Measurements from ENCODE around the gene LRP1. TPM values are rescaled to one million over a fixed set of nuclear protein-coding genes. Genes with fewer than 3 reads are reported as not detected.
A peak's percentile ranks its signal among the peaks of the same experiment; 100 is the strongest.

Gene LRP1
- total RNA-seq, 1 experiment from 2014 or later, result 12.4 TPM

GRCh38 chr12:57096748-57097553 is 31.3 kb upstream of the LRP1 start:
- H3K4me1 Mint-ChIP-seq (ENCODE audit: low read depth, unreplicated experiment), result peaks cover 35% of the 10 kb centered on the region
- no peaks in the 10 kb centered on the region for H3K9me3 Mint-ChIP-seq (ENCODE audit: low read depth, unreplicated experiment)
- CTCF ChIA-PET, result interaction anchor here (1.2 to 2.8 kb wide), 2 partner anchors 15 to 28 kb away, joined by 4 to 8 read pairs; partner anchors contain the start of gene STAT6
- no peak for TF ChIP-seq CTCF (IDR thresholded peaks at IDR 0.05; ENCODE audit: unreplicated experiment)
- no peaks in the 10 kb centered on the region for H3K27me3 Mint-ChIP-seq (ENCODE audit: unreplicated experiment)
- intact Hi-C loops (cut with micrococcal nuclease; ENCODE audit: unreplicated experiment), result no loop called here
- H3K36me3 Mint-ChIP-seq (ENCODE audit: insufficient read depth, unreplicated experiment), result peaks cover 91% of the 10 kb centered on the region
- no peak for DNase-seq
- no peak overlapping the region for H3K27ac Mint-ChIP-seq (ENCODE audit: unreplicated experiment)
- no TSS peak for BruUV-seq (replicated peaks)
- no peak overlapping the region for H3K4me3 Mint-ChIP-seq (ENCODE audit: low read depth, unreplicated experiment)

GRCh38 chr12:57097554-57097835 is 30.8 kb upstream of the LRP1 start:
- intact Hi-C loops (cut with micrococcal nuclease; ENCODE audit: unreplicated experiment), result no loop called here
- Mint-ChIP-seq H3K4me1 (ENCODE audit: low read depth, unreplicated experiment) (peaks cover 38% of the 10 kb centered on the region), H3K9me3 (ENCODE audit: low read depth, unreplicated experiment) (no peaks in the 10 kb centered on the region), H3K4me3 (ENCODE audit: low read depth, unreplicated experiment) (no peak overlapping the region), H3K36me3 (ENCODE audit: insufficient read depth, unreplicated experiment) (peaks cover 91% of the 10 kb centered on the region), H3K27me3 (ENCODE audit: unreplicated experiment) (no peaks in the 10 kb centered on the region), H3K27ac (ENCODE audit: unreplicated experiment) (no peak overlapping the region)
- no TSS peak for BruUV-seq (replicated peaks)
- CTCF ChIA-PET, result interaction anchor here (2.8 kb wide), 1 partner anchor 14 kb away, joined by 8 read pairs; the partner anchor contains the start of gene STAT6
- TF ChIP-seq CTCF (IDR thresholded peaks at IDR 0.05; ENCODE audit: unreplicated experiment), result no peak
- DNase-seq, result no peak

GRCh38 chr12:57098546-57098945 is 29.7 kb upstream of the LRP1 start:
- H3K27me3 Mint-ChIP-seq (ENCODE audit: unreplicated experiment), result no peaks in the 10 kb centered on the region
- no TSS peak for BruUV-seq (replicated peaks)
- intact Hi-C loops (cut with micrococcal nuclease; ENCODE audit: unreplicated experiment), result no loop called here

GRCh38 chr12:57099047-57099714 is 29.1 kb upstream of the LRP1 start:
- CTCF ChIA-PET, result interaction anchor here (0.7 kb wide), 1 partner anchor 20 kb away, joined by 3 read pairs; the partner anchor contains the start of gene NEMP1
- H3K4me3 Mint-ChIP-seq (ENCODE audit: low read depth, unreplicated experiment), result no peak overlapping the region
- no TSS peak for BruUV-seq (replicated peaks)
- no peaks in the 10 kb centered on the region for H3K27me3 Mint-ChIP-seq (ENCODE audit: unreplicated experiment)
- peaks cover 21% of the 10 kb centered on the region for H3K4me1 Mint-ChIP-seq (ENCODE audit: low read depth, unreplicated experiment)
- no peak for DNase-seq
- H3K27ac Mint-ChIP-seq (ENCODE audit: unreplicated experiment), result peak overlapping the region; percentile 44
- peaks cover 86% of the 10 kb centered on the region for H3K36me3 Mint-ChIP-seq (ENCODE audit: insufficient read depth, unreplicated experiment)
- TF ChIP-seq CTCF (IDR thresholded peaks at IDR 0.05; ENCODE audit: unreplicated experiment), result no peak
- intact Hi-C loops (cut with micrococcal nuclease; ENCODE audit: unreplicated experiment), result no loop called here
- no peaks in the 10 kb centered on the region for H3K9me3 Mint-ChIP-seq (ENCODE audit: low read depth, unreplicated experiment)

More at GRCh38 chr12:57098546-57098945, 29.7 kb upstream of the LRP1 start:
- Mint-ChIP-seq H3K27ac (ENCODE audit: unreplicated experiment) (no peak overlapping the region), H3K4me3 (ENCODE audit: low read depth, unreplicated experiment) (no peak overlapping the region), H3K9me3 (ENCODE audit: low read depth, unreplicated experiment) (no peaks in the 10 kb centered on the region), H3K4me1 (ENCODE audit: low read depth, unreplicated experiment) (peaks cover 28% of the 10 kb centered on the region), H3K36me3 (ENCODE audit: insufficient read depth, unreplicated experiment) (peaks cover 91% of the 10 kb centered on the region)
- DNase-seq, result no peak
- CTCF ChIA-PET, result interaction anchor here (0.7 to 2.8 kb wide), 2 partner anchors 13 to 20 kb away, joined by 3 to 8 read pairs; partner anchors contain the start of genes NEMP1 and STAT6
- TF ChIP-seq CTCF (IDR thresholded peaks at IDR 0.05; ENCODE audit: unreplicated experiment), result no peak

Measured in Calu3 (cell line).